B cell (primary cell): ENCODE measurements around the gene SPPL3.

Experiments used
- CTCF ChIP-seq: fragments of 200-600 bp; IDR thresholded peaks from one replicate; pipeline ENCODE4 v1.8.0; 2022; ENCODE audit warnings: antibody characterized with exemption, mild to moderate bottlenecking
- EZH2 ChIP-seq: IDR thresholded peaks from 2 replicates; pipeline ENCODE4 v1.6.1; 2012; ENCODE audit warnings: borderline replicate concordance, low read depth, mild to moderate bottlenecking, moderate library complexity, low read length; ENCODE audit not compliant: insufficient read depth, poor library complexity, severe bottlenecking

DNA sequence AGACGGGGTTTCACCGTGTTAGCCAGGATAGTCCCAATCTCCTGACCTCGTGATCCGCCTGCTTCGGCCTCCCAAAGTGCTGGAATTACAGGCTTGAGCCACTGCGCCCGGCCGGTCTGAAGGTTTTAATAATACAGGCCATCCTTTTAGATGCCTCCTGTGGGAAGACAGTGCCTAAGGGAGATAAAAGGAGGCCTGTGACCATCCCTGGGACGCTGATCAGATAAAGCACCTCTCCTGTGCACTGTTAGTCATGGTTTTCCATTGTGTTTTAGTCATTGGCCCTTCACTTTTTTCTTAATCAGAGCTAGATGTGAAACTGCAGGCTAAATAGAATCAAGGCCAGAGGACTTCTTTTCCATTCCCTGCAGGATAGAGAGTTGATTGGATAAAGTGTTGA is 186.1 kb downstream of the SPPL3 start:
- no peak for TF ChIP-seq EZH2
- no peak for TF ChIP-seq CTCF
